NCI-H345 (cell line): Measurements from ENCODE around the gene PROB1.
"Not testable (repeated sequence)": the region's sequence is repeated elsewhere in the genome, so short reads cannot be mapped to it uniquely, and the experiment has no call there.

Experiments used
- DNase-seq: peaks from one replicate; lab custom pipeline; 2025; lab: John Stamatoyannopoulos, UW

Gene PROB1

GRCh38 chr5:139392324-139392677 lies 2.6 kb downstream of the PROB1 start:
- DNase-seq, result no peak

- DNase-seq, result no peak
These were observed 3.2 kb downstream of the PROB1 start for GRCh38 chr5:139391570-139392323.

GRCh38 chr5:139390639-139391569 lies 4.0 kb downstream of the PROB1 start:
- DNase-seq, result no peak

GRCh38 chr5:139389701-139390638 lies 4.9 kb downstream of the PROB1 start, which contains the start of gene MZB1:
Gene MZB1, minus strand, starts transcription at chr5:139389913. Its CDS starts 57 bp downstream, at chr5:139389856.
- no peak for DNase-seq

GRCh38 chr5:139388198-139388821 lies 6.6 kb downstream of the PROB1 start:
- DNase-seq, result peak; percentile 31

GRCh38 chr5:139387611-139388197 lies 7.2 kb downstream of the PROB1 start:
- DNase-seq, result no peak

- not testable (repeated sequence) for DNase-seq
These were observed 7.9 kb downstream of the PROB1 start for GRCh38 chr5:139386956-139387355.

GRCh38 chr5:139386050-139386438 lies 8.9 kb downstream of the PROB1 start:
- DNase-seq, result no peak

- DNase-seq, result no peak
These were observed 9.5 kb downstream of the PROB1 start for GRCh38 chr5:139385061-139386049.

- DNase-seq, result no peak
These were observed 10.3 kb downstream of the PROB1 start for GRCh38 chr5:139384591-139385051.

- DNase-seq, result no peak
These were observed 10.8 kb downstream of the PROB1 start for GRCh38 chr5:139383993-139384590.

- no peak for DNase-seq
These were observed 11.5 kb downstream of the PROB1 start, which contains the start of gene SLC23A1 for GRCh38 chr5:139383275-139383992. Gene SLC23A1, minus strand, starts transcription at chr5:139383297. Its CDS starts 44 bp downstream, at chr5:139383253.

GRCh38 chr5:139382807-139383206 lies 12.1 kb downstream of the PROB1 start:
- no peak for DNase-seq

GRCh38 chr5:139381837-139382761 lies 12.8 kb downstream of the PROB1 start:
- no peak for DNase-seq

GRCh38 chr5:139379626-139380449 lies 15.1 kb downstream of the PROB1 start:
- DNase-seq, result no peak

GRCh38 chr5:139378941-139379361 lies 16.0 kb downstream of the PROB1 start:
- no peak for DNase-seq
